ENCODE results near the gene SLC16A7.

- no peak for TF ChIP-seq CTCF (IDR thresholded peaks at IDR 0.05; ENCODE audit: borderline replicate concordance, extremely low read depth, low read length, poor library complexity, severe bottlenecking)
- no peak for TF ChIP-seq EZH2 (IDR thresholded peaks at IDR 0.05; ENCODE audit: borderline replicate concordance, low read depth, low read length, severe bottlenecking)
Measured at GRCh38 chr12:59820594-59821011, 224.8 kb downstream of the SLC16A7 start.

All from DND-41 (cell line).